MG63 (cell line): ENCODE measurements around the gene CTXND1. TPM values are rescaled to one million over a fixed set of nuclear protein-coding genes. Genes with fewer than 3 reads are reported as not detected.
"Not testable (repeated sequence)": the region's sequence is repeated elsewhere in the genome, so short reads cannot be mapped to it uniquely, and the experiment has no call there.

Experiments
- DNase-seq: peaks from one replicate; pipeline ENCODE4 v3.0.0-alpha.2; 2020
- H3K27me3 ChIP-seq: fragments of 250-450 bp; sonication (Bioruptor Pico); 2 replicates; pipeline ENCODE4 v1.5.1; 2020; ENCODE audit warnings: mild to moderate bottlenecking, moderate library complexity
- H3K36me3 ChIP-seq: fragments of 250-450 bp; sonication (Bioruptor Pico); 2 replicates; pipeline ENCODE4 v1.5.1; 2020; ENCODE audit warnings: mild to moderate bottlenecking, moderate library complexity
- H3K4me3 ChIP-seq: fragments of 250-450 bp; sonication (Bioruptor Pico); 2 replicates; pipeline ENCODE4 v1.5.1; 2020; ENCODE audit warnings: mild to moderate bottlenecking, moderate library complexity
- H3K9me3 ChIP-seq: fragments of 250-450 bp; sonication (Bioruptor Pico); 2 replicates; pipeline ENCODE4 v1.5.1; 2020; ENCODE audit warnings: mild to moderate bottlenecking, moderate library complexity
- total RNA-seq: library from RNA; depleted of rRNA; stranded (reverse); fragments of >200 nt; shearing (Covaris generic); gene quantifications from 2 replicates; pipeline ENCODE4 v1.2.3, GENCODE V29; 2014; ENCODE audit warnings: low replicate concordance; rRNA removed

CTXND1 gene
- not detected in 2 replicates for total RNA-seq

DNA sequence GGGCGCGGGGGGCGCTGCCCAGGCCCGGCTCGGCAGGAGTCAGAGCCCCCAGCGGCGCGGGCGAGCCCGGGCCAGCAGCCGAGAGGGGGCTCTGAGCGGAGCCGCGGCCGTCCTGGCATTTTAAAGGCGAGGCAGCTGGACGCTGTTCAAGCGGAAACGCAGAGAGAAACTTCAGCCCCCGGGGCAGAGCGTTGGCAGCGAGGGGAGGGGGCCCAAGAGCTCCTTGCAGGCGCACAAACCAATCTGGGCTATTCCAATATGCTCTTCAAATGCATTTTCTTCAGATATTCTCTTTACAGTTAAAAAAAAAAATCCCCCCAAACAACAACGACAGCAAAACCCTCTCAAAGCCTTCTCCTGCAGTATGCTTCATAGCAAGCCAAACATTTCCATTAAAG lies at the start of gene CTXND1:
TSS of gene CTXND1 (minus strand) at position 93 of the 398 bp plus-strand sequence. CDS start 50,264 bp downstream, outside the sequence.
- Histone ChIP-seq H3K4me3 (no peak within 1 kb of the TSS; the same call in 1 of the 2 replicates), H3K9me3 (no peaks in the 10 kb centered on the region), H3K27me3 (peaks cover 68% of the 10 kb centered on the region), H3K36me3 (no peaks in the 10 kb centered on the region)
- DNase-seq = peak; percentile 15

DNA sequence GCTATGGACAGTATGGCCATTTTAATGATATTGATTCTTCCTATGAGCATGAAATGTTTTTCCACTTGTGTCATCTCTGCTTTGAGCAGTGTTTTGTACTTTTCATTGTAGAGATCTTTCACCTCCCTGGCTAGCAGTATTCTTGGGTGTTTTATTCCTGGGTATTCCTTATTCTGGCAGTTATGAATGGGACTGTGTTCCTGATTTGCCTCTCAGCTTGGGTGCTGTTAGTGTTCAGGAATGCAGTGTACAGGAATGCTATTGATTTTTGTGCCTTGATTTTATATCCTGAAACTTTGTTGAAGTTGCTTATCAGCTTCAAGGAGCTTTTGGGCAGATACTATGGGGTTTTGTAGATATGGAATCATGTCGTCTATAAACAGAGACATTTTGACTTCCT lies 49.5 kb upstream of the CTXND1 start:
- Histone ChIP-seq H3K36me3 (no peaks in the 10 kb centered on the region), H3K27me3 (0 out of 2 replicates have a peak, but pooled peaks cover 2% of the 10 kb centered on the region), H3K9me3 (no peaks in the 10 kb centered on the region), H3K4me3 (no peak overlapping the region)
- no peak for DNase-seq

DNA sequence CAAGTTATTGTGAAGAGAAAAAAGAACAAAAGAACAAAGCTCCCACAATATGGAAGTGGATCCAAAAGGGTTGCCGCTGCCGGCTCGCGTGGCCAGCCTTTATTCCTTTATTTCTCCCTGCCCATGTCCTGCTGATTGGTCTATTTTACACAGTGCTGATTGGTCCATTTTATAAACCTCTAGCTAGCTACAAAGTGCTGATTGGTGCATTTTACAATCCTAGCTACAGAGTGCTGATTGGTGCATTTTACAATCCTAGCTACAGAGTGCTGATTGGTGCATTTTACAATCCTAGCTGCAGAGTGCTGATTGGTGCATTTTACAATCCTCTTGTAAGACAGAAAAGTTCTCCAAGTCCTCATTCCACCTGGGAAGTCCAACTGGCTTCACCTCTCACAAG lies 43.8 kb upstream of the CTXND1 start:
- not testable (repeated sequence) for H3K27me3 ChIP-seq, H3K4me3 ChIP-seq, H3K9me3 ChIP-seq, DNase-seq, H3K36me3 ChIP-seq

DNA sequence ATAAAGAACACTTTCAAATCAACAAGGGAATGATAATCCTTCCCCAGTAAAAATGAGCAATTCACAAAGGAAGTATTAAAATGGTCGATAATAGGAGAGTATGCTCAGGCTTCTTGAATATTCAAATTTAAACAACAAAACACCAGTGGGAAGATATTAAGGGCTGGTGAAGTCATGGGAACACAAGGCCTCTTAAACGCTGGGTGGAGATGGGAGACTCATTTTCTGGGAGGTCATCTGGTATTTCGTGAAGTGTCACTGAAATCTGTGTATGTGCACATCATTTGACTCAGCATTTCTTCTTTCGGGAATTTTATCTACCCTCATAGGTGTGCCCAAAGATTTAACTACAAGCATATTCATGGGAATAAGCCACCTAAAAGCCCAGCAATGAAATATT lies 40.1 kb upstream of the CTXND1 start:
- no peak for DNase-seq
- Histone ChIP-seq H3K9me3 (no peaks in the 10 kb centered on the region; the same call in 1 of the 2 replicates), H3K27me3 (no peaks in the 10 kb centered on the region; the same call in 1 of the 2 replicates), H3K4me3 (no peak overlapping the region), H3K36me3 (no peaks in the 10 kb centered on the region)

DNA sequence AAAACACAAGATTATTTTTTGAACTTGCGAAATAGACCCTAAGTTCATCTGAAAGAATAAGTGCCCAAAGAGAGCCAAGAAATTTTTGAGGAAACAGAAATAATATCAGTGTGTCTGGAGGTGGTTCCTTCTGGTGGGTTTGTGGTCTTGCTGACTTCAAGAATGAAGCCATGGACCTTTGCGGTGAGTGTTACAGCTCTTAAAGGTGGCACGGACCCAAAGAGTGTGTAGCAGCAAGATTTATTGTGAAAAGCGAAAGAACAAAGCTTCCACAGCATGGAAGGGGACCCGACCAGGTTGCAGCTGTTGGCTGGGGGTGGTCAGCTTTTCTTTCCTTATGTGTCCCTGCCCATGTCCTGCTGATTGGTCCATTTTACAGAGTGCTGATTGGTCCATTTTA lies 38.9 kb upstream of the CTXND1 start:
- not testable (repeated sequence) for H3K4me3 ChIP-seq, DNase-seq, H3K9me3 ChIP-seq, H3K36me3 ChIP-seq, H3K27me3 ChIP-seq

DNA sequence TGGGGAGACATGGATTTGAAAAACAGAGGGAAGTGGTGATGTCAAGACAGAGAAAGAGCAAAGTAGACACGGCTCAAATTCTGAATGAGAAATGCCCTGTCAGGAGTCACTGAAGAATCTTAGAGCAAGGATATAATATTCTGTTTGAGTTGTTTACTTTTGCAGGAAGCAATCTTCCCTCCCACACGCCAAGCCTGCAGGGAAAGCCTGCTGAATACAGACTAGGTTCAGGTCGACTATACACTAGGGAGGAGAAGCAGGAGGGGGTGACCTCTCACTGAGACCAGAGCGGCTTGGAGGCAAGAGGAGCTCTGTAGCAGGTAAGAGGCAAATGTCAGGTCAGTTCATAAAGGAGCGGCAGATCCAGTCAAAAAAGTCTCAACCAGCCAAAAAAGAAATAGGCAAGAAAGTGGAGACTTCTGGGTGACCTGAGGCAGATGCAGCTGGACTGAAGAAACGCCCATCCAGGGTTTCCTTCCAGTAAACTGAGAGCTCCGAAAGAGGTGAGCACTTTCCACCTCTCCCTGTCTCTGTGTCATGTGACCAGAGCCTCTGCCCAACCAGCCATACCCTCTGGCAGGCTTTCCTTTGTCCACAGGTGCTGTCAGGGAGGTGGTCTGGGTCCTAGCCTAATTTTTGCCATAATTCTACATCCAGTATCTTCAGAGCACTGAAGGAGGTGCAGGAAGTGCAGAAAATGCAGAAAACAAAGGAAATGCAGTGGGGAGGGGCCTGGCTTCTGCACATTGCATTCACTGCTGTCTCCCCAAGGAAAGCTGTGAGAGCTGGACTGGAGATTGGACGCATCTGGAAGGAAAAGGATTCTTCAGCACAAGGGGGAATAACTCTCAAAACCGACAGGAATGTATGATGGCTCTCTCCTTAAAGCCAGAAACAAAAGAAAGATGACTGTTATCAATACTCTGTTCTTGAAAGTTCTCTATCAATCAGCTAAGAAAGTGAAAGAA lies 37.8 kb upstream of the CTXND1 start:
- H3K9me3 ChIP-seq = no peaks in the 10 kb centered on the region; the same call in 1 of the 2 replicates

DNA sequence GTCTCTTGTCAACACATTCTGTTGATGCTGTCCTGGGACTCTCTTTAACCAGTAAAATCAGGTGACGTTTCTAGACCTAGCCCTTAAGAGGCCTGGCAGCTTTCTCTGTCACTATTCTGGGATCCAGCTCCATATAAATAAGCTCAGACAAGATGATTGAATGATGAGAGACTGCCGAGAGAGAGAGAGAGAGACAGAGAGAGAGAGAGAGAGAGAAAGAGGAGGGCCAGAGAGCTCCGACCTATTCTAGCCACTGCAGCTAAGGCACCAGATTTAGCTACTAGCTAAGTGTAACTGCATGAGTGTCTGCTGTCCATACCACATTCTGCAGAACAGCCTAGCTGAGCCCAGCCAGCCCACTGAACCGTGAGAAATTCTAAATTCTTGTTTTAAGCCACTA lies 36.1 kb upstream of the CTXND1 start:
- H3K9me3 ChIP-seq = no peaks in the 10 kb centered on the region; the same call in 1 of the 2 replicates
- DNase-seq = no peak
- no peak overlapping the region for H3K4me3 ChIP-seq
- no peaks in the 10 kb centered on the region; the same call in 1 of the 2 replicates for H3K27me3 ChIP-seq
- H3K36me3 ChIP-seq = no peaks in the 10 kb centered on the region

More for the DNA sequence above, 37.8 kb upstream of the CTXND1 start:
- no peak overlapping the region for H3K4me3 ChIP-seq
- H3K27me3 ChIP-seq = no peaks in the 10 kb centered on the region; the same call in 1 of the 2 replicates
- no peaks in the 10 kb centered on the region for H3K36me3 ChIP-seq
- DNase-seq = no peak

DNA sequence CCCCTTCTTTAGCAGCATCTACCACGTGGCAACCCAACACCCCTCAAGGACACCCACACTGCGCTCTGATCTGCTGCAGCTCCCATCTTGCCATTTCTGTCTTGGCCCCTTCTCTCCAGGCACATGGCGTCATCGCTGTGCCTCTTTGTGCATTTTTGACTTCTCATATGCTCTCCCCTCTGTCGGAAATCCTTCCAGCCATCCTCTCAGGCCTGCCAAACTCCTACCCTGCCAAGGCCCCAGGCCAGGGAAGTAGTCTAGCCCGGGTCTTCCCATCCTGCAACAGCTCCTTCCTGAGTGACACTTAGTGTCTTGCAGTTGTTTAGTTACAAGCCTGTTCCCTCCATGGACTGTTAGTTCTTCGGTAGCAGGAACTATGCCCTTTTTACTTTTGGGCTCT lies 34.0 kb upstream of the CTXND1 start:
- DNase-seq = no peak
- no peaks in the 10 kb centered on the region; the same call in 1 of the 2 replicates for H3K27me3 ChIP-seq
- no peaks in the 10 kb centered on the region; the same call in 1 of the 2 replicates for H3K9me3 ChIP-seq
- H3K36me3 ChIP-seq = no peaks in the 10 kb centered on the region
- H3K4me3 ChIP-seq = no peak overlapping the region

DNA sequence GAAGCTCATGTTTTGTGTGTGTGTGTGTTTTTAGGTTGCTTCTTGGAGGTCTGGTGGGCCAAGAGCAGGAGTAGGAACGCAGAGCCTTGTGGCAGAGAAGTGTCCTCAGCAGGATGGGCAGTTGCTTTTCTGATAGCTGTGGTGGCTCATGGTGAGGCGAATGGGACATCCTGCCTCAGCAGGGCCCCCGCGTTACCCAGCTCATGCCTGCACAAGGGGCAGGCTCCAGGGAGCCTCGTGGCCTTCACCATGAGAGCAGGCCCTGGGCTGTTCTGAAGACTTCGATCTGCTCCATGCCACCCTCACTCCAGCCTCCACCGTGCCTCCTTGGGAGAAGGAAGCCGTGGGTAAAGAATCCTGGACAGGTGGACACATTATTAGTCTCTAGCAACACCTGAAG lies 33.4 kb upstream of the CTXND1 start:
- no peak overlapping the region for H3K4me3 ChIP-seq
- H3K9me3 ChIP-seq = no peaks in the 10 kb centered on the region
- H3K27me3 ChIP-seq = no peaks in the 10 kb centered on the region; the same call in 1 of the 2 replicates
- DNase-seq = no peak
- no peaks in the 10 kb centered on the region for H3K36me3 ChIP-seq

DNA sequence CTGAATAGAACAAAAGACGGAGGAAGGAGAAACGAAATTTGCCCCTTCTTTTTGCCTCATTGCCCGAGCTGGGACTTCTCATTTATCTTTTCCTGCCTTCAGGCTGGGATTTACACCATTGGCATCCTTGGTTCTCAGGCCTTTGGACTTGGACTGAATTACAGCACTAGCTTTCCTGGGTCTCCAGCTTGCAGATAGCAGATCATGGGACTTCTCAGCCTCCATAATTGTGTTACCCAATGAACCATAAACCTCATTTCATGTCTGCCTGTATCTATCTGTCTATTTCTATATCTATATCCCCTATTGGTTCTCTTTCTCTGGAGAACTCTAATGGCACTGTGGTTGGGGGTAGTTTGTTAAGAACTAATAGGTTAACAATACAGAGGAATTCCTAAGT lies 31.5 kb upstream of the CTXND1 start:
- H3K36me3 ChIP-seq = no peaks in the 10 kb centered on the region
- H3K27me3 ChIP-seq = no peaks in the 10 kb centered on the region; the same call in 1 of the 2 replicates
- DNase-seq = no peak
- H3K9me3 ChIP-seq = no peaks in the 10 kb centered on the region
- H3K4me3 ChIP-seq = no peak overlapping the region

DNA sequence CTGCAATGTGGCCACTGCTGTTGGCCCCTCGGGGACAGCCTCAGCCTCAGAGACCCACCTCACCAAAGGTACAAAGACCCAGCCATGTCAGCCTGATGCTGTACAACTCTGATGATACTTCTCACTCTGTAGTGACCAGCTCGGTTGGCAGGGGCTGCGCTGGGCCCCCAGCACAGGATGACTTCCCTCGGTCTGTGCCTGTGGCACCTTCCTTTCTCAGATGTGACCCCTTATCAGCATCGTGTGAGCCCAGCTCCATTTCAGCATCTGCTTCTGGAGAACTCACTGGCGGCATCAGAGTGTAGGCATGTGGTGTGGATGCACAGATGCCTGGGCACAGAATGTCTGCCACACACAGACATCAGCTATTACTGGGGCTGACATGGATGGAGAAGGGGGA lies 25.1 kb upstream of the CTXND1 start:
- H3K4me3 ChIP-seq = no peak overlapping the region
- 0 out of 2 replicates have a peak, but pooled peaks cover 6% of the 10 kb centered on the region for H3K9me3 ChIP-seq
- no peaks in the 10 kb centered on the region for H3K27me3 ChIP-seq
- H3K36me3 ChIP-seq = no peaks in the 10 kb centered on the region
- DNase-seq = no peak

DNA sequence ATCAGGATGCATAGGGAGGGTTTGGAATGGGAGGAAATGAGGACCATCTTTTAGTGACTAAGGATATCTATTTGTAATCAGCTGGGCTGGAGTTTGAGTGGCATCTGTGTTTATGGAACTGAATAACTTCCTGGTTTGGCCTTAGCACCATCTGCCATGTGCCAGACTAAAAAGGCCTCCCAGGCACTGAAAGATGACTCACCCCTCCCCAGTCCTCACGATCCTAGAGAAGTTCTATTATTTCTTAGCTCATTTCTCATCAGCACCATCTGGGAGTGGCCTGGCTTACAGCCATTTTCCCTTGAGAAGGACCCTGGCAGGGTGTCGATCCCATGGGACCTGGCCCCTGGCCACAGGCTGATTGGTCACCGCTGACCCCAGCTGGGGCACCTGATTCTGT lies 23.9 kb upstream of the CTXND1 start:
- peak; percentile 86 for DNase-seq
- Histone ChIP-seq H3K36me3 (no peaks in the 10 kb centered on the region), H3K27me3 (no peaks in the 10 kb centered on the region), H3K4me3 (no peak overlapping the region), H3K9me3 (0 out of 2 replicates have a peak, but pooled peaks cover 6% of the 10 kb centered on the region)

DNA sequence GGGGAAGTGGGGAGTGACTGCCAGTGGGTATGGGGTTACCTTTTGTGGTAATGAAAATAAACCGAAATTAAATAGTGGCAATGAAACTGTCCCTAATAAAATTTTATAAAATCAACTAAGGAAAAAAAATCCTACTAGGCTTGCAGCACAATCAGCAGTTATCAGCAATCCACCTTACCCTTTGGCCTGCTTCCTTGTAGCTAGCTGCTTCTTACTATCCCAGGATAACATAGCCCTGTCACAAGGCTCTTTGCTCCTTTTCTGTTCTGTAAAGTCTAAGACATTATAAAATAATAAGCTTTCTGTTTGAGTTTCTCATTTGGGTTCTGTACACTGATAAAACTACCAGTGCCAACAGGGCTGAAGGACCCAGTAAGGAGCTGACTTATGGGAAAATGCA lies 23.0 kb upstream of the CTXND1 start:
- Histone ChIP-seq H3K9me3 (0 out of 2 replicates have a peak, but pooled peaks cover 6% of the 10 kb centered on the region), H3K27me3 (no peaks in the 10 kb centered on the region), H3K4me3 (no peak overlapping the region), H3K36me3 (no peaks in the 10 kb centered on the region)
- no peak for DNase-seq

DNA sequence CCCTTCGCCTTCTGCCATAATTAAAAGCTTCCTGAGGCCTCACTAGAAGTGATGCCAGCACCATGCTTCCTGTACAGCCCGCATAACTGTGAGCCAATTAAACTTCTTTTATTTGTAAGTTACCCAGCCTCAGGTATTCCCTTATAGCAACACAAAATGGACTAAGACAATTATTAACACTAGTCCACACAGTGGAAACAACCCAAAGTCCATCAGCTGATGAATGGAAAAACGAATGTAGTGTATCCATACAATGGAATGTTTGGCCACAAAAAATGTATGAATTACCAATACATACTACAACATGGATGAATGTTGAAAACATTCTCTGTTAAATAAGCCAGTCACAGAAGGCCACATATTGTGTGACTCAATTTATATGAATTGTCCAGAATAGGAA lies 22.5 kb upstream of the CTXND1 start:
- Histone ChIP-seq H3K4me3 (no peak overlapping the region), H3K27me3 (no peaks in the 10 kb centered on the region), H3K9me3 (0 out of 2 replicates have a peak, but pooled peaks cover 6% of the 10 kb centered on the region), H3K36me3 (no peaks in the 10 kb centered on the region)
- DNase-seq = no peak

DNA sequence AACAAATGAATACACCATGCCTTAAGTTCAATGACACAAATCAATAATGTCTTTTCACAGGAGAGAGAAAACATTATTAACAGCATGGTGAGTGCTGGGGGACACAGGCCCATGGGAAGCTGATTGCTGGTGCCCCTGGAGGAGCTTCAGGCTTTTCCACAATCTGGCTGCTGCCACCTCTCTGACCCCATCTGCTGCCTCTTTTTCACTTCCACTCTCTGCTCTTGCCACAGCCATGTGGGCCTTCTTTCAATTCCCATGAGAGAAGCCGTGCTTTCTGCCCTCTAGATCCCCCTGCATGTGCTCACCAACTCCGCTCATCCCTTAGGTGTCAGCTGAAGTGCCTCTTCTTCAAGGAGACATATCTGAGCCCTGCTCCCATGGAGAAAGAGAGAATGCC lies 21.0 kb upstream of the CTXND1 start:
- H3K36me3 ChIP-seq = no peaks in the 10 kb centered on the region
- no peaks in the 10 kb centered on the region; the same call in 1 of the 2 replicates for H3K27me3 ChIP-seq
- H3K4me3 ChIP-seq = no peak overlapping the region
- no peak for DNase-seq
- 0 out of 2 replicates have a peak, but pooled peaks cover 6% of the 10 kb centered on the region for H3K9me3 ChIP-seq

DNA sequence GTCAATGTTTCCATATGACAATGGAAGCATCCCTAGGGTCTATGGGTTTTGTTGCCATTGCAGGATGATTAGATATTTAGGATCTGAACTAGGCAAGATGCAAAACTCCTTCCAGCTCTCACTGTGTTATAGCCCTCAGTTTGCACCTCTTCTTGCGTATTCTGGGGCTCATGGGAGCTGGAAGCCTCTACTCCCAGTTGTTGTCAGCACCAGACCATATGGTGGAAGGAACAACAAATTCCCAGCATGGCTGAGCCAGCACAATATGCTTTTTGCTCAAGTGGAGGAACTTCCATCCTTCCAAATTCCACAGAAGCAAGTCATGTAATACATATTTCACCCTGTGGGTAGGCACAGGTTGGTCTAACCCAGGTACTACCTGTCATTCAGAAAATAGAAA lies 18.5 kb upstream of the CTXND1 start:
- DNase-seq = no peak
- Histone ChIP-seq H3K36me3 (no peaks in the 10 kb centered on the region), H3K4me3 (no peak overlapping the region), H3K27me3 (no peaks in the 10 kb centered on the region; the same call in 1 of the 2 replicates), H3K9me3 (0 out of 2 replicates have a peak, but pooled peaks cover 3% of the 10 kb centered on the region)

DNA sequence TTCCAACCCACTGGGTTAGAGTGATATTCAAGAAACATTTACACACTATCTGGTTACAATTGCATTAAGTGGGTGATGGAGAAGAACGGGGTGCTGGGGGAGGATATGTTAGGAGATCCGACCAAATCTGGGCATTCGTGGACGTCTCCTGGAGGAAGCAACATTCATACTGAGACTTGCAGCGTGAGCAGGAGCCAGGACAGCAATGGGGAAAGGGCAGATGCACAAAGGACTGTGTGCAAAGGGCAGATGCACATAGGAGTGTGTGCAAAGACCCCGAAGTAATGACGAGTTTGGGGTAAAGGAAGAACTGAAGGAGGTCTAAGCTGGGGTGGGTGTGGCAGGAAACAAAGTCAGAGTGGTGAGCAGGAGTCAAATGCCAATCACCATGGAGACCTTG lies 16.1 kb upstream of the CTXND1 start:
- no peak for DNase-seq
- H3K27me3 ChIP-seq = peaks cover 3% of the 10 kb centered on the region

More for the DNA sequence above, 16.1 kb upstream of the CTXND1 start:
- no peak overlapping the region for H3K4me3 ChIP-seq
- H3K9me3 ChIP-seq = 0 out of 2 replicates have a peak, but pooled peaks cover 6% of the 10 kb centered on the region
- H3K36me3 ChIP-seq = no peaks in the 10 kb centered on the region
